ENCODE results near the gene NBAS.

DNA sequence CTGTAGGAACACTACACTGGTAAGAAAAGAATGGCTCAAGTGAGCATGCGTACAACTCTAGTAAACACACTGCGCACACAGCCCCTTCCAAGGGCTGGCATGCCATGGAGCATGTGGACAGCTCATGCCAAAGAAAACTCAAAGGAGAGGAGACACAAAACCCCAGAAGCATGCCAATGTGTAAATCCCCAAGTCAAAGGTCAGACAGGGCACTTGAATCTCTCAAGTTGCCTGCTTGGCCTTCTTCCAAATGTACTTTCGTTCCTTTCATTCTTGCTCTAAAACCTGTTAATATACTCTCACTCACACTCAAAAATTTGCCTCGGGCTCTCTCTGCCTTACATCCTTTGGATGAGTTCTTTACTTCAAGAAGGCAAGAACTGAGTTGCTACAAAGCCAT lies 365.3 kb downstream of the NBAS start:
- no peak for TF ChIP-seq POLR2A (IDR thresholded peaks at IDR 0.05; ENCODE audit: extremely low read depth, insufficient read length)
- TF ChIP-seq, protein P1, sequence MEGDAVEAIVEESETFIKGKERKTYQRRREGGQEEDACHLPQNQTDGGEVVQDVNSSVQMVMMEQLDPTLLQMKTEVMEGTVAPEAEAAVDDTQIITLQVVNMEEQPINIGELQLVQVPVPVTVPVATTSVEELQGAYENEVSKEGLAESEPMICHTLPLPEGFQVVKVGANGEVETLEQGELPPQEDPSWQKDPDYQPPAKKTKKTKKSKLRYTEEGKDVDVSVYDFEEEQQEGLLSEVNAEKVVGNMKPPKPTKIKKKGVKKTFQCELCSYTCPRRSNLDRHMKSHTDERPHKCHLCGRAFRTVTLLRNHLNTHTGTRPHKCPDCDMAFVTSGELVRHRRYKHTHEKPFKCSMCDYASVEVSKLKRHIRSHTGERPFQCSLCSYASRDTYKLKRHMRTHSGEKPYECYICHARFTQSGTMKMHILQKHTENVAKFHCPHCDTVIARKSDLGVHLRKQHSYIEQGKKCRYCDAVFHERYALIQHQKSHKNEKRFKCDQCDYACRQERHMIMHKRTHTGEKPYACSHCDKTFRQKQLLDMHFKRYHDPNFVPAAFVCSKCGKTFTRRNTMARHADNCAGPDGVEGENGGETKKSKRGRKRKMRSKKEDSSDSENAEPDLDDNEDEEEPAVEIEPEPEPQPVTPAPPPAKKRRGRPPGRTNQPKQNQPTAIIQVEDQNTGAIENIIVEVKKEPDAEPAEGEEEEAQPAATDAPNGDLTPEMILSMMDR (IDR thresholded peaks at IDR 0.05; ENCODE audit: low read depth, low read length) = no peak
- TF ChIP-seq, protein P2, sequence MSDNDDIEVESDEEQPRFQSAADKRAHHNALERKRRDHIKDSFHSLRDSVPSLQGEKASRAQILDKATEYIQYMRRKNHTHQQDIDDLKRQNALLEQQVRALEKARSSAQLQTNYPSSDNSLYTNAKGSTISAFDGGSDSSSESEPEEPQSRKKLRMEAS (IDR thresholded peaks at IDR 0.05; ENCODE audit: low read depth, low read length) = no peak
- no peak for TF ChIP-seq MYC (IDR thresholded peaks at IDR 0.05; ENCODE audit: low read depth, low read length)
